Measurements from ENCODE around the gene NBL1.

DNA sequence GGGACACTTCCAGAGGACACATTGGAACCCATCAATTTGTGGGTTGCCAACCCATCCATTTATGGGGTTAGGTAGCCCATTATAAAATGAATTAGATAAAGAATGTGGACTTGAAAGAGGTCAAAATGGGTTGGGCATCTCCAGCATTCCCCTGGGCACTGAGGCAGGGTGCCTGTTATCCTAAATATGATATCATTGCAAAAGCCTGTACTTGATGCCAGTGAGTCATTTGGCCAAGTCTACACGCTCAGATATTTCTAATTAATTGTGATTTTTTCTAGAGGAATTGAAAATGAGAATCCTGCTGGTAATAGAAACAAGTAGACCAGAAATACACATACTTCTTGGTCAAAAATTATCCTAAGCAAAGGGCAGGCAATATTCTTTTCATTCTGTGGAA is 21.9 kb upstream of the NBL1 start:
- TF ChIP-seq, protein P1, sequence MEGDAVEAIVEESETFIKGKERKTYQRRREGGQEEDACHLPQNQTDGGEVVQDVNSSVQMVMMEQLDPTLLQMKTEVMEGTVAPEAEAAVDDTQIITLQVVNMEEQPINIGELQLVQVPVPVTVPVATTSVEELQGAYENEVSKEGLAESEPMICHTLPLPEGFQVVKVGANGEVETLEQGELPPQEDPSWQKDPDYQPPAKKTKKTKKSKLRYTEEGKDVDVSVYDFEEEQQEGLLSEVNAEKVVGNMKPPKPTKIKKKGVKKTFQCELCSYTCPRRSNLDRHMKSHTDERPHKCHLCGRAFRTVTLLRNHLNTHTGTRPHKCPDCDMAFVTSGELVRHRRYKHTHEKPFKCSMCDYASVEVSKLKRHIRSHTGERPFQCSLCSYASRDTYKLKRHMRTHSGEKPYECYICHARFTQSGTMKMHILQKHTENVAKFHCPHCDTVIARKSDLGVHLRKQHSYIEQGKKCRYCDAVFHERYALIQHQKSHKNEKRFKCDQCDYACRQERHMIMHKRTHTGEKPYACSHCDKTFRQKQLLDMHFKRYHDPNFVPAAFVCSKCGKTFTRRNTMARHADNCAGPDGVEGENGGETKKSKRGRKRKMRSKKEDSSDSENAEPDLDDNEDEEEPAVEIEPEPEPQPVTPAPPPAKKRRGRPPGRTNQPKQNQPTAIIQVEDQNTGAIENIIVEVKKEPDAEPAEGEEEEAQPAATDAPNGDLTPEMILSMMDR (conservative IDR thresholded peaks at IDR 0.05; ENCODE audit: low read depth, low read length): no peak
- TF ChIP-seq EZH2 (IDR thresholded peaks at IDR 0.05; ENCODE audit: borderline replicate concordance, low read depth, low read length, poor library complexity, severe bottlenecking): no peak
